Epithelial cell of proximal tubule (primary cell): ENCODE measurements around the gene UBE2H. TPM values are rescaled to one million over a fixed set of nuclear protein-coding genes. Genes with fewer than 3 reads are reported as not detected.
A peak's percentile ranks its signal among the peaks of the same experiment; 100 is the strongest.

Experiments
- DNase-seq: peaks from one replicate; pipeline ENCODE4 v3.0.0-alpha.2; 2011; ENCODE audit warnings: low read depth
- H3K4me3 ChIP-seq: 2 replicates; pipeline ENCODE4 v1.5.1; 2011; ENCODE audit warnings: low read depth, mild to moderate bottlenecking, low read length
- total RNA-seq: library from RNA; depleted of rRNA; stranded (reverse); fragments of >200 nt; gene quantifications from 2 replicates; pipeline ENCODE4 v1.2.3, GENCODE V29; 2015
- TF ChIP-seq, protein P1 (sequence below): conservative IDR thresholded peaks from 2 replicates; pipeline ENCODE4 v1.5.1; 2012; ENCODE audit warnings: low read depth, mild to moderate bottlenecking, low read length

Gene UBE2H
- 58.7 and 88.1 TPM in 2 replicates for total RNA-seq

GRCh38 chr7:129952653-129953560 is at the start of gene UBE2H:
TSS of gene UBE2H (minus strand) at chr7:129952960. CDS start at chr7:129952555, 405 bp downstream.
- TF ChIP-seq, protein P1, sequence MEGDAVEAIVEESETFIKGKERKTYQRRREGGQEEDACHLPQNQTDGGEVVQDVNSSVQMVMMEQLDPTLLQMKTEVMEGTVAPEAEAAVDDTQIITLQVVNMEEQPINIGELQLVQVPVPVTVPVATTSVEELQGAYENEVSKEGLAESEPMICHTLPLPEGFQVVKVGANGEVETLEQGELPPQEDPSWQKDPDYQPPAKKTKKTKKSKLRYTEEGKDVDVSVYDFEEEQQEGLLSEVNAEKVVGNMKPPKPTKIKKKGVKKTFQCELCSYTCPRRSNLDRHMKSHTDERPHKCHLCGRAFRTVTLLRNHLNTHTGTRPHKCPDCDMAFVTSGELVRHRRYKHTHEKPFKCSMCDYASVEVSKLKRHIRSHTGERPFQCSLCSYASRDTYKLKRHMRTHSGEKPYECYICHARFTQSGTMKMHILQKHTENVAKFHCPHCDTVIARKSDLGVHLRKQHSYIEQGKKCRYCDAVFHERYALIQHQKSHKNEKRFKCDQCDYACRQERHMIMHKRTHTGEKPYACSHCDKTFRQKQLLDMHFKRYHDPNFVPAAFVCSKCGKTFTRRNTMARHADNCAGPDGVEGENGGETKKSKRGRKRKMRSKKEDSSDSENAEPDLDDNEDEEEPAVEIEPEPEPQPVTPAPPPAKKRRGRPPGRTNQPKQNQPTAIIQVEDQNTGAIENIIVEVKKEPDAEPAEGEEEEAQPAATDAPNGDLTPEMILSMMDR, result no peak
- peak within 1 kb of the TSS; percentile 71 for H3K4me3 ChIP-seq
- no peak for DNase-seq

DNA sequence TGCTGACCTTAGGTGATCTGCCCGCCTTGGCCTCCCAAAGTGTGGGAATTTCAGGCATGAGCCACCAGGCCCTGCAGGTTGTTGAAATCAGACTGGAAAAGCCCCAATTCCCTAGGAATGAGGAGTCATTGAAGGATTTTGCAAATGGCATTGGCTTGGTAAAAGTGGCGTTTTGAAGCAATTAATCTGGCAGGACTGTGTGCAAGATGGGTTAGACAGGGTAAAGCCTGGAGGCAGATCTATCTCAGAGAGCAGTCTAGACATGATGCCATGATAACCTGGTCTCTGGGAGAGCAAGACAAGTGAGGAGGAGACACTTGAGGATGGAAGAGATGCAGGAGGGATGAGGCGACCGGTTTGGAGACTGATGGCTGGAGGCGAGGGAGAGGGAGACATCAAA is 45.7 kb upstream of the UBE2H start:
- no peak overlapping the region for H3K4me3 ChIP-seq
- TF ChIP-seq, protein P1, result no peak
- no peak for DNase-seq

GRCh38 chr7:129997285-129997684 is 44.5 kb upstream of the UBE2H start:
- TF ChIP-seq, protein P1, result no peak
- no peak for DNase-seq
- H3K4me3 ChIP-seq, result no peak overlapping the region

GRCh38 chr7:129993275-129993674 is 40.5 kb upstream of the UBE2H start:
- TF ChIP-seq, protein P1, result no peak
- H3K4me3 ChIP-seq, result no peak overlapping the region
- DNase-seq, result no peak

DNA sequence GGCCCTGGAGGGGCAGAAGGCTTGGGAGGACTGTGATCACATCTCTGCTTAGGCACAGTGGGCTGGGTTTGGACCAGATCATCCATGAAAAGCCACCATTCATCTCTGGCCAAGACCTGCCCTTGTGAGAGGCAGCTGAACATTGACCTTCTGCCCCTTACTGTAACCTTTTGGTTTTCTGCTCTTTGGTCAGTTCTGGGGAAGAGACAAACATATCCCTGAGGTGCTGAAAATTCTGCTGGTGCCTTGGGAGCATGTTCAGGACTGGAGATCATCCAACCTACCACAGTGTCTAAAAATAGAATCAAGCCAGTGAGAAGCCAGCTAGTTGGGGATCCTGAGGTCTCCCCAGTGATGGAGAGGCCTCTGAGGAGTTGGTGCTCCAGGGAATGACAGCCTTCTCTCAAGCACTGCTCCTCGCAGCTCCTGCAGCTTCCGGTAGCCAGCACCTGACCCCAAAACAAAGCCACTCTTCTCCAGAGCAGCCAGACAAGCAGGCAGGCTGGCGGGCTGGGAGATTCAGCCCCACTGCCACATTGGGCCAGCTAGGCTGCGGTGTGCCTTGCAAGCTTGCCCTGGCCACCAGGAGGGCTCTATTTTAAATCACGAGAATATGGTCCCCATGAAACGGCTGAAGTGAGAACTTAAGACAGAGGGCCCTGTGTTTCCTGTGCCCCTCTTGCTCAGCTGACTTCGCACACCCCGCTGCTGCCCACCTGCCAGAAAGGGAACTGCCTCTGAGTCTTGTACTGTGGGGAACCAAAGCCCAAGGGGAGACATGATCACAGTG is 37.8 kb upstream of the UBE2H start:
- no peak for DNase-seq
- H3K4me3 ChIP-seq, result no peak overlapping the region
- TF ChIP-seq, protein P1, result no peak

DNA sequence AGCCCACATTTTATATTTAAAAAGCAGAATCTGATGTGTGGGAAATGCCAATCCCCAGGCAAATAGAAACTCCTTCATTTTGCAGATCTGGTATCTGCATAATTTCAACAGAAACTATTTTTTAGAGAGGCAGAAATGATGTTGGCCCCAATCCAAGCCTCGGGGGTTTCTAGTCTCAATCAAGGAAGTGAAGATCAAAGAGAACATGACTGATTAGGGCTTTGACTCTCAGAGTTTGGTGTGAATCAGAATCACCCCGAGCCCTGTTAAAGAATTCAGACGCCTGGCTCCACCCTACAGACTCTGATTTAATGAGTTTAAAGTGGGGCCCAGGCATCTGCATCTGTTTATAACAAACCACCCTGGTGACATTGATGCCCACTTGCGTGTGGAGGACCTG is 36.7 kb upstream of the UBE2H start:
- TF ChIP-seq, protein P1, result no peak
- H3K4me3 ChIP-seq, result no peak overlapping the region
- no peak for DNase-seq
